Endodermal cell (in vitro differentiated cells): ENCODE data around the gene SLC25A45. TPM values are rescaled to one million over a fixed set of nuclear protein-coding genes. Genes with fewer than 3 reads are reported as not detected.

ENCODE experiments used
- DNase-seq: peaks from one replicate; pipeline ENCODE4 v3.0.0-alpha.2; 2017
- H3K27ac ChIP-seq: 2 replicates; pipeline ENCODE4 v1.5.1; 2013; ENCODE audit warnings: mild to moderate bottlenecking, low read depth, low read length, moderate library complexity
- H3K27me3 ChIP-seq: 2 replicates; pipeline ENCODE4 v1.6.1; 2013; ENCODE audit warnings: mild to moderate bottlenecking, low read length, moderate library complexity; ENCODE audit not compliant: insufficient read depth, control insufficient read depth, poor library complexity, severe bottlenecking
- H3K36me3 ChIP-seq: 2 replicates; pipeline ENCODE4 v1.7.0; 2013; ENCODE audit warnings: mild to moderate bottlenecking, low read length, moderate library complexity; ENCODE audit not compliant: control insufficient read depth, insufficient read depth
- H3K4me1 ChIP-seq: one replicate; pipeline ENCODE4 v1.7.0; 2013; ENCODE audit warnings: low read length; ENCODE audit not compliant: control insufficient read depth, insufficient read depth
- H3K4me3 ChIP-seq: 2 replicates; pipeline ENCODE4 v1.5.1; 2013; ENCODE audit warnings: mild to moderate bottlenecking, low read length, moderate library complexity
- H3K9ac ChIP-seq: 2 replicates; pipeline ENCODE4 v1.6.1; 2013; ENCODE audit warnings: mild to moderate bottlenecking, low read length, moderate library complexity; ENCODE audit not compliant: poor library complexity, severe bottlenecking; ENCODE audit errors: extremely low read depth
- H3K9me3 ChIP-seq: 2 replicates; pipeline ENCODE4 v1.6.1; 2013; ENCODE audit warnings: mild to moderate bottlenecking, low read length, moderate library complexity; ENCODE audit not compliant: control insufficient read depth
- H3K27ac Mint-ChIP-seq: 2 replicates; pipeline ENCODE4 v1.8.0; 2020; ENCODE audit warnings: mixed read lengths
- H3K27me3 Mint-ChIP-seq: 2 replicates; pipeline ENCODE4 v1.8.0; 2021; ENCODE audit warnings: mild to moderate bottlenecking, mixed read lengths; ENCODE audit not compliant: insufficient read depth
- H3K36me3 Mint-ChIP-seq: 2 replicates; pipeline ENCODE4 v1.8.0; 2020; ENCODE audit warnings: low read depth, mixed read lengths
- H3K4me1 Mint-ChIP-seq: 2 replicates; pipeline ENCODE4 v1.8.0; 2020; ENCODE audit warnings: mixed read lengths
- H3K4me3 Mint-ChIP-seq: 2 replicates; pipeline ENCODE4 v1.8.0; 2020; ENCODE audit warnings: mild to moderate bottlenecking, moderate library complexity, mixed read lengths
- H3K9me3 Mint-ChIP-seq: 2 replicates; pipeline ENCODE4 v1.8.0; 2020; ENCODE audit warnings: mild to moderate bottlenecking, mixed read lengths
- CTCF ChIP-seq: fragments of 200-600 bp; sonication (generic); conservative IDR thresholded peaks from 2 replicates; pipeline ENCODE4 v1.5.0; 2021; ENCODE audit warnings: antibody characterized with exemption, mild to moderate bottlenecking
- WGBS, 2 experiments: methylation state at CpG; one replicate each; pipeline versions ENCODE4 v1.1.5 to v1.1.7; 2013; ENCODE audit warnings: missing lambda C conversion rate in 2 of 2, mixed read lengths in 1 of 2; ENCODE audit not compliant: insufficient coverage in 1 of 2, insufficient read length in 1 of 2; 5-methylcytosine and 5-hydroxymethylcytosine counted together
- total RNA-seq, 2 donors: library from RNA; stranded (reverse); fragmentation: NEBNext Ultra II Directional in 1 of 2; extraction: Animal tissue kit (Norgen Biotek cat#: 25700) in 1 of 2; gene quantifications; 2 replicates in 1 of 2; 3 replicates in 1 of 2; pipeline ENCODE4 v1.2.1, GENCODE V29; 2021

The SLC25A45 gene
- total RNA-seq, 2 donors from 2014 or later, result 3.0 to 6.3 TPM

- Mint-ChIP-seq H3K9me3 (no peaks in the 10 kb centered on the region), H3K27me3 (no peaks in the 10 kb centered on the region), H3K4me1 (peaks cover 22% of the 10 kb centered on the region), H3K27ac (no peak overlapping the region), H3K4me3 (no peak overlapping the region), H3K36me3 (peaks cover 4% of the 10 kb centered on the region)
- Histone ChIP-seq H3K4me3 (no peak overlapping the region), H3K27me3 (no peaks in the 10 kb centered on the region), H3K9ac (no peak overlapping the region), H3K4me1 (peaks cover 6% of the 10 kb centered on the region), H3K9me3 (no peaks in the 10 kb centered on the region), H3K27ac (no peak overlapping the region), H3K36me3 (no peaks in the 10 kb centered on the region)
- DNase-seq, result peak; percentile 35
- 90 to 94% methylated on average over 7 to 8 of the region's 8 CpGs for WGBS, 2 experiments
- no peak for TF ChIP-seq CTCF
Measured at GRCh38 chr11:65384301-65384889, 1.9 kb upstream of the SLC25A45 start.

- H3K9me3 Mint-ChIP-seq, result no peaks in the 10 kb centered on the region
- no peak overlapping the region for H3K4me3 Mint-ChIP-seq
- H3K9me3 ChIP-seq, result no peaks in the 10 kb centered on the region
- H3K27me3 Mint-ChIP-seq, result no peaks in the 10 kb centered on the region
- no peak for TF ChIP-seq CTCF
- no peak overlapping the region for H3K9ac ChIP-seq
- no peak overlapping the region for H3K27ac ChIP-seq
- peak overlapping the region; percentile 74 for H3K27ac Mint-ChIP-seq
- H3K27me3 ChIP-seq, result no peaks in the 10 kb centered on the region
- 90 to 97% methylated on average over 5 to 6 of the region's 6 CpGs for WGBS, 2 experiments
- H3K4me1 Mint-ChIP-seq, result peaks cover 20% of the 10 kb centered on the region
- no peaks in the 10 kb centered on the region for H3K36me3 ChIP-seq
- peaks cover 6% of the 10 kb centered on the region for H3K4me1 ChIP-seq
- DNase-seq, result peak; percentile 31
- H3K4me3 ChIP-seq, result no peak overlapping the region
- peaks cover 2% of the 10 kb centered on the region for H3K36me3 Mint-ChIP-seq
Measured at GRCh38 chr11:65383778-65384177, 1.3 kb upstream of the SLC25A45 start.

- no peak for DNase-seq
- 84 to 95% methylated on average over 4 to 12 of the region's 12 CpGs for WGBS, 2 experiments
Measured at GRCh38 chr11:65382804-65383368, 440 bp upstream of the SLC25A45 start.

More at GRCh38 chr11:65382804-65383368, 440 bp upstream of the SLC25A45 start:
- Mint-ChIP-seq H3K9me3 (no peaks in the 10 kb centered on the region), H3K36me3 (no peaks in the 10 kb centered on the region), H3K4me1 (peaks cover 23% of the 10 kb centered on the region), H3K27me3 (no peaks in the 10 kb centered on the region), H3K4me3 (peak overlapping the region; percentile 47), H3K27ac (peak overlapping the region; percentile 96)
- Histone ChIP-seq H3K36me3 (no peaks in the 10 kb centered on the region), H3K4me1 (peaks cover 6% of the 10 kb centered on the region), H3K4me3 (peak overlapping the region; percentile 23), H3K27me3 (no peaks in the 10 kb centered on the region), H3K9ac (peak overlapping the region; percentile 38), H3K9me3 (no peaks in the 10 kb centered on the region), H3K27ac (peak overlapping the region; percentile 50)
- TF ChIP-seq CTCF, result no peak
